ENCODE results near the gene GLP2R. TPM values are rescaled to one million over a fixed set of nuclear protein-coding genes. Genes with fewer than 3 reads are reported as not detected.

GLP2R gene
- total RNA-seq, 1 experiment from 2014 or later = 0.08 TPM

DNA sequence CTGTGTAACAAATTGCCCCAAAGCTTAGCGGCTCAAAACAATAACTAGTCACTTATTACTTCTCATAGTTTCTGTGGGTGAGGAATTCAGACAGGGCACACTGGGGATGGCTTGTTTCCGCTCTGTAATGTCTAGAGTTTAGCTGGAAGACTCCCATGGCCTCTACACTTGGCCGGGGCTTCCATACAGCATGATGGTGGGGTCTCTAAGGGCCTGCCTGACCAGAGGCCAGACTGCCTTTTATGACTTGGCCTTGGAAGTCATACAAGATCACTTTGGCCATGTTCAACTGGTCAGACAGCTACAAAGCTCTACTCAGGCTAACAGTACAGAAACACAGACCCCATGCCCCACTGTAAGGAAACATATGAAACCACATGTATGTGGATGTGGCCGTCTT lies 8.2 kb downstream of the GLP2R start:
- TF ChIP-seq REST (IDR thresholded peaks at IDR 0.05; ENCODE audit: insufficient read depth in 1 of 2, low read depth in 2 of 2, low read length in 1 of 2) (no peak), TCF7L2 (IDR thresholded peaks at IDR 0.05; ENCODE audit: low read depth, low read length) (no peak), POLR2AphosphoS5 (IDR thresholded peaks at IDR 0.05; ENCODE audit: low read depth, low read length) (no peak), SIN3A (IDR thresholded peaks at IDR 0.05; ENCODE audit: borderline replicate concordance, insufficient read depth, low read depth, low read length) (no peak), CTCF (IDR thresholded peaks at IDR 0.05) (no peak)
- no TSS peak for BruUV-seq (replicated peaks)
- in situ Hi-C loops (cut with HindIII; ENCODE audit: low pct_unique_long_range_greater_than_20kb, low sequenced_read_pairs) (no loop called here), intact Hi-C loops (cut with micrococcal nuclease; ENCODE audit: unreplicated experiment) (no loop called here)
- H3K4me1 ChIP-seq (ENCODE audit: control insufficient read depth, insufficient read depth, low read length) = no peaks in the 10 kb centered on the region
- no peak overlapping the region for H3K27ac ChIP-seq (ENCODE audit: low read length)
- no peak overlapping the region for H3K4me3 ChIP-seq (ENCODE audit: low read depth in 2 of 2, low read length in 2 of 2)
- 0 out of 2 replicates have a peak, but pooled peaks cover 2% of the 10 kb centered on the region for H3K27me3 ChIP-seq (ENCODE audit: control insufficient read depth, insufficient read depth, low read length)
- H3K9me3 ChIP-seq (ENCODE audit: control insufficient read depth, insufficient read depth, low read depth, low read length) = no peaks in the 10 kb centered on the region
- DNase-seq (ENCODE audit: low read depth, low spot score) (no peak), ATAC-seq (no peak)
- ChIA-PET POLR2A (no interaction called here), CTCF (no interaction called here)
- H3K36me3 ChIP-seq (ENCODE audit: control insufficient read depth, insufficient read depth, low read length) = no peaks in the 10 kb centered on the region; the same call in 1 of the 2 replicates

DNA sequence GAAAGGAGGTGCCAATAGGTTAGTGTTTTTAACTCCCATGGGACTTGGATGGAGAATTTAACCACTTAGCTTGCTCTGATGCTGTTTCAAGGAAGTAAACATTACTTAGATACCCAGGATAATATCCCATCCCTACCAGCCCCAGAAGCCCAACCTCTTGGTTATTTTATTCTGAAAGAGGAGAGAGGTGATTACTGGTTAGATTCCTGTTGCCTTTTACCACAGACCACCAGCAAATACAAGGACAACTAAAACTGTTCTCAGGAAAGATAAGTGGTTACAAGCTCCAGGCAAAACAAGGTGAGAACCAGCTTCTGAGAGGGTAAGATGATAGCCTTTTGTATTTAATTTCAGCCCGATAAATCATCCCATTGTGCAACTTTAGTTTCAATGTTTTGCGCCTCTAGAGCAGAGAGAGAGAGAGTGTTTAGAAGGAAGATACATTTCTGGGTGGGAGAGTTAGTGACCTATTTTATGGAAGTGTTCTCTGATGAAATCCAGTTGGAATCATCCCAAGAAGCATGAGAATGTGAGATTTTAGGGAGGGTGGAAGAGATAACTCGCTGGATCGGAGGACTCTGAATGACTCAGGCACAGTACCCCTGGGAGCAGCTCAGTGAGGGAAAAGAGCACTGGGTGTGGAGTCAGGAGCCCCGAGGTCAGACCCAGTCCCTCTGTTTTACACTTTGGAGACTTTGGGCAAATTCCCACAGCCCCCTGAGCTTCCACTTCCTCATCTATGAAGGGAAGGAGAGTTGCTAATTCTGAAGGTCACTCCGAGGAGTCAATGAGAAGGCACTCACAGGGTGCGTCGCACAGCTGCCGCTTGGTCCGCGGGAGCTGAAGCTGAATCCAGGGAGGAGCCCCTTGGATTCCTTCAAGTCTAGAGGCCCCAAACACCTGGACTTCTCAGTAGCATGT lies 12.1 kb downstream of the GLP2R start:
- no peaks in the 10 kb centered on the region for H3K27me3 ChIP-seq (ENCODE audit: control insufficient read depth, insufficient read depth, low read length)
- no TSS peak for BruUV-seq (replicated peaks)
- no peak overlapping the region for H3K27ac ChIP-seq (ENCODE audit: low read length)
- H3K9me3 ChIP-seq (ENCODE audit: control insufficient read depth, insufficient read depth, low read depth, low read length) = no peaks in the 10 kb centered on the region
- no peaks in the 10 kb centered on the region for H3K4me1 ChIP-seq (ENCODE audit: control insufficient read depth, insufficient read depth, low read length)
- ATAC-seq = no peak
- intact Hi-C loops (cut with micrococcal nuclease; ENCODE audit: unreplicated experiment) (no loop called here), in situ Hi-C loops (cut with HindIII; ENCODE audit: low pct_unique_long_range_greater_than_20kb, low sequenced_read_pairs) (no loop called here)
- no peak overlapping the region for H3K4me3 ChIP-seq (ENCODE audit: low read depth in 2 of 2, low read length in 2 of 2)
- TF ChIP-seq SIN3A (IDR thresholded peaks at IDR 0.05; ENCODE audit: borderline replicate concordance, insufficient read depth, low read depth, low read length) = no peak
- TF ChIP-seq TCF7L2 (IDR thresholded peaks at IDR 0.05; ENCODE audit: low read depth, low read length) = no peak
- no peak for TF ChIP-seq REST (IDR thresholded peaks at IDR 0.05; ENCODE audit: insufficient read depth in 1 of 2, low read depth in 2 of 2, low read length in 1 of 2)
- TF ChIP-seq POLR2AphosphoS5 (IDR thresholded peaks at IDR 0.05; ENCODE audit: low read depth, low read length) = no peak
- TF ChIP-seq CTCF (IDR thresholded peaks at IDR 0.05) = no peak
- CTCF ChIA-PET = no interaction called here
- H3K36me3 ChIP-seq (ENCODE audit: control insufficient read depth, insufficient read depth, low read length) = no peaks in the 10 kb centered on the region; the same call in 1 of the 2 replicates
- POLR2A ChIA-PET = no interaction called here
- DNase-seq (ENCODE audit: low read depth, low spot score) = no peak

Data from Panc1 (cell line).